Heart right ventricle (tissue), 16 donors: ENCODE results near the gene OSBPL3. TPM values are rescaled to one million over a fixed set of nuclear protein-coding genes. Genes with fewer than 3 reads are reported as not detected.

Experiments
- ATAC-seq, 8 donors: fragments of 200-7000 bp; cut with Tn5 transposase; one replicate each; pipeline ENCODE4 v1.9.1; 2020; ENCODE audit warnings: mild to moderate bottlenecking in 8 of 8, moderate library complexity in 8 of 8, moderate number of reproducible peaks in 1 of 8
- DNase-seq, 2 donors: peaks; one replicate each; pipeline ENCODE4 v3.0.0-alpha.2; 2020
- H3K27ac ChIP-seq, 10 donors: fragments of 200-600 bp; sonication (generic) in 2 of 10; one replicate each; pipeline versions ENCODE4 v1.5.0 to v1.8.0; 2020 to 2022; ENCODE audit warnings: mild to moderate bottlenecking in 3 of 10
- H3K27me3 ChIP-seq, 7 donors: fragments of 200-600 bp; one replicate each; pipeline ENCODE4 v1.8.0; 2021 to 2022; ENCODE audit warnings: mild to moderate bottlenecking in 2 of 7
- H3K36me3 ChIP-seq, 9 donors: fragments of 200-600 bp; sonication (generic) in 1 of 9; one replicate each; pipeline versions ENCODE4 v1.5.0 to v1.8.0; 2020 to 2022; ENCODE audit warnings: mild to moderate bottlenecking in 2 of 9
- H3K4me1 ChIP-seq, 9 donors: fragments of 200-600 bp; sonication (generic) in 1 of 9; one replicate each; pipeline versions ENCODE4 v1.5.0 to v1.8.0; 2020 to 2022; ENCODE audit warnings: mild to moderate bottlenecking in 4 of 9
- H3K4me3 ChIP-seq, 10 donors: fragments of 200-600 bp; sonication (generic) in 2 of 10; one replicate each; pipeline versions ENCODE4 v1.5.0 to v1.8.0; 2020 to 2022; ENCODE audit warnings: mild to moderate bottlenecking in 7 of 10, moderate library complexity in 2 of 10
- H3K9me3 ChIP-seq, 11 donors: fragments of 200-600 bp in 10 of 11; sonication (generic) in 2 of 11; one replicate each; pipeline versions ENCODE4 v1.5.0 to v1.8.0; 2013 to 2022; ENCODE audit warnings: mild to moderate bottlenecking in 2 of 11, control low read depth in 1 of 11, moderate library complexity in 1 of 11
- CTCF ChIP-seq, 9 donors: fragments of 200-600 bp; sonication (generic) in 2 of 9; IDR thresholded peaks; one replicate each; pipeline versions ENCODE4 v1.5.0 to v1.8.0; 2021 to 2022; ENCODE audit warnings: antibody characterized with exemption in 9 of 9, mild to moderate bottlenecking in 5 of 9, moderate library complexity in 1 of 9
- WGBS, 2 donors: extraction: QIAGEN DNeasy Blood & Tissue Kit; methylation state at CpG; one replicate each; pipeline ENCODE4 v1.1.7; 2013; ENCODE audit warnings: inconsistent platforms in 1 of 2; 5-methylcytosine and 5-hydroxymethylcytosine counted together
- intact Hi-C, 10 donors: fragments of 100-400 bp; cut with DNase I; formaldehyde crosslinking; loops; one replicate each; pipeline versions ENCODE4 v1.11.1 to v1.14.2; 2022
- long read RNA-seq, 3 donors: library from polyadenylated mRNA; unstranded; transcript quantifications; one replicate each; pipeline ENCODE4 v2.0.0, GENCODE V29; 2020 to 2021
- polyA plus RNA-seq, 2 donors: library from polyadenylated mRNA; stranded (reverse); fragments of 200-250 nt; gene quantifications; one replicate each; pipeline ENCODE4 v1.2.3, GENCODE V29; 2013
- total RNA-seq, 10 donors: library from RNA; stranded (reverse); fragmentation: NEBNext Ultra II Directional in 3 of 10; extraction: Animal tissue kit (Norgen Biotek cat#: 25700) in 3 of 10; gene quantifications; one replicate each; pipeline versions ENCODE4 v1.2.1 to v1.2.4, GENCODE V29; 2021 to 2023
- donor health status: Arrhythmogenic right ventricular cardiomyopathy.
- donor health status: ischemic (EF 13 %, LVEDD 7.1; RV severe dilation, severe dysfunction).
- donor health status: healthy with polysubstance abuse.
- donor health status: DM: no; HTN: yes; CAD: no.
- donor health status: DM: no; HTN: no; CAD: no.
- donor health status: ischemic (EF 25% LVEDD 6.9; RV normal size, moderate dysfunction).
- donor health status: ischemic (EF 25% LVEDD 5.7; RV mildly dilated, moderate dysfunction).
- donor health status: healthy.
- donor health status: DM: yes; HTN: yes; CAD: no.
- donor health status: Ischemic cardiomyopathy.
- donor health status: ischemic (EF 35%, LVEDD 5.7; RV mildly dilated, moderate dysfunction).
- donor health status: nonischemic (EF 11% LVEDD 7.7; RV severe dilation, severe dysfunction).
- donor health status: DM: yes; HTN: yes; CAD: no.
- donor health status: PGD.
- donor health status: ischemic (EF 29% LVEDD 5.4; RV normal size, mild dysfunction).
- donor health status: nonischemic (EF 23%, LVEDD 6.1; RV moderate dilation, normal function).

The OSBPL3 gene
- total RNA-seq (10 to 100 TPM in 1 of 10 donors, 1 to 10 TPM in 9; 1.8 to 10.6 (median 4.6) TPM), polyA plus RNA-seq (1 to 10 TPM; 1.2 to 2.5 TPM)
- long read RNA-seq, donor 1, full-length matches to known transcripts = 2 of 9 reads
- long read RNA-seq, donor 1, partial matches to known transcripts = 0 of 9 reads
- long read RNA-seq, donor 1, other reads (novel, unspliced or antisense) = 7 of 9 reads
- long read RNA-seq, donor 2, full-length matches to known transcripts = 4 of 8 reads
- long read RNA-seq, donor 2, partial matches to known transcripts = 0 of 8 reads
- long read RNA-seq, donor 2, other reads (novel, unspliced or antisense) = 4 of 8 reads
- long read RNA-seq, donor 3, full-length matches to known transcripts = 5 of 16 reads
- long read RNA-seq, donor 3, partial matches to known transcripts = 1 of 16 reads
- long read RNA-seq, donor 3, other reads (novel, unspliced or antisense) = 10 of 16 reads

GRCh38 chr7:24979863-24980533, at the start of gene OSBPL3:
Gene OSBPL3 (minus strand): TSS chr7:24980178. CDS start chr7:24892472, 87,706 bp downstream.
- Histone ChIP-seq H3K27me3 (peaks cover 0 to 14% (median 0%) of the 10 kb centered on the region in 7 donors), H3K4me1 (peaks cover 0 to 69% (median 12%) of the 10 kb centered on the region in 9 donors), H3K9me3 (no peaks in the 10 kb centered on the region), H3K4me3 (peak within 1 kb of the TSS; percentile 58 to 90 (median 76)), H3K36me3 (no peaks in the 10 kb centered on the region), H3K27ac (peak within 1 kb of the TSS; percentile 59 to 92 (median 84))
- intact Hi-C loops = loop anchor here (2.0 to 10.0 kb wide), 10 partner anchors 75 to 202 kb away; a partner anchor contains a TSS
- 0% methylated on average over 71 to 73 of the region's 73 CpGs for WGBS, 2 donors
- TF ChIP-seq CTCF (IDR thresholded peaks at IDR 0.05) = no peak
- DNase-seq = peak; percentile 94 to 95
- ATAC-seq = peak; percentile 97 to 99 (median 98)

- 76 to 79% methylated on average over 1 of the region's 1 CpG for WGBS, 2 donors
- no peak overlapping the region for H3K4me3 ChIP-seq
- H3K9me3 ChIP-seq = peaks cover 0 to 6% (median 0%) of the 10 kb centered on the region in 11 donors
- ATAC-seq (peak in 5 of 8 donors; percentile 38 to 62 (median 43)), DNase-seq (no peak)
- H3K4me1 ChIP-seq = peaks cover 0 to 30% (median 14%) of the 10 kb centered on the region in 9 donors
- intact Hi-C loops = no loop called here
- no peaks in the 10 kb centered on the region for H3K36me3 ChIP-seq
- H3K27ac ChIP-seq = peak overlapping the region in 4 of 10 donors; percentile 16 to 69 (median 48)
- no peaks in the 10 kb centered on the region for H3K27me3 ChIP-seq
- TF ChIP-seq CTCF (IDR thresholded peaks at IDR 0.05) = no peak
These were observed 49.1 kb upstream of the OSBPL3 start for GRCh38 chr7:25029075-25029474.

- Histone ChIP-seq H3K27ac (peak overlapping the region in 2 of 10 donors; percentile 48 to 69), H3K4me1 (peaks cover 0 to 30% (median 14%) of the 10 kb centered on the region in 9 donors), H3K4me3 (no peak overlapping the region), H3K9me3 (peaks cover 0 to 6% (median 0%) of the 10 kb centered on the region in 11 donors), H3K27me3 (no peaks in the 10 kb centered on the region), H3K36me3 (no peaks in the 10 kb centered on the region)
- no peak for TF ChIP-seq CTCF (IDR thresholded peaks at IDR 0.05)
- intact Hi-C loops = no loop called here
- WGBS, 2 donors = 28 to 37% methylated on average over 8 of the region's 8 CpGs
- DNase-seq (no peak), ATAC-seq (peak in 1 of 8 donors; percentile 16)
These were observed 48.5 kb upstream of the OSBPL3 start for GRCh38 chr7:25028370-25029021.

GRCh38 chr7:25026156-25026555, 46.2 kb upstream of the OSBPL3 start:
- DNase-seq = no peak
- ATAC-seq = no peak
- Histone ChIP-seq H3K27ac (no peak overlapping the region), H3K4me3 (no peak overlapping the region), H3K9me3 (peaks cover 0 to 6% (median 0%) of the 10 kb centered on the region in 11 donors), H3K27me3 (no peaks in the 10 kb centered on the region), H3K4me1 (peaks cover 0 to 30% (median 14%) of the 10 kb centered on the region in 9 donors), H3K36me3 (no peaks in the 10 kb centered on the region)
- no peak for TF ChIP-seq CTCF (IDR thresholded peaks at IDR 0.05)
- intact Hi-C loops = no loop called here
- WGBS, 2 donors = 72 to 79% methylated on average over 3 of the region's 3 CpGs
